Subcutaneous abdominal adipose tissue (tissue), 5 donors: ENCODE data around the gene LRRIQ3.
"Not testable (repeated sequence)": the region's sequence is repeated elsewhere in the genome, so short reads cannot be mapped to it uniquely, and the experiment has no call there.

ENCODE experiments used
- H3K27ac ChIP-seq: one replicate; pipeline ENCODE4 v1.7.0; 2013; ENCODE audit warnings: low read depth, mild to moderate bottlenecking, inconsistent platforms, low read length, moderate library complexity
- H3K27me3 ChIP-seq, 5 donors: one replicate each; pipeline ENCODE4 v1.7.0; 2013; ENCODE audit warnings: low read length in 5 of 5, inconsistent platforms in 1 of 5; ENCODE audit not compliant: control insufficient read depth in 5 of 5, insufficient read depth in 4 of 5
- H3K36me3 ChIP-seq, 5 donors: one replicate each; pipeline ENCODE4 v1.7.0; 2013; ENCODE audit warnings: low read length in 5 of 5; ENCODE audit not compliant: control insufficient read depth in 5 of 5, insufficient read depth in 5 of 5
- H3K4me1 ChIP-seq, 5 donors: one replicate each; pipeline ENCODE4 v1.7.0; 2013; ENCODE audit warnings: low read length in 5 of 5, mild to moderate bottlenecking in 3 of 5, moderate library complexity in 1 of 5; ENCODE audit not compliant: control insufficient read depth in 5 of 5, insufficient read depth in 5 of 5
- H3K4me3 ChIP-seq, 5 donors: one replicate each; pipeline ENCODE4 v1.7.0; 2013; ENCODE audit warnings: low read length in 5 of 5, low read depth in 1 of 5
- H3K9ac ChIP-seq, 5 donors: one replicate each; pipeline ENCODE4 v1.7.0; 2013; ENCODE audit warnings: low read length in 5 of 5, mild to moderate bottlenecking in 4 of 5, moderate library complexity in 3 of 5
- H3K9me3 ChIP-seq, 5 donors: one replicate each; pipeline ENCODE4 v1.7.0; 2013; ENCODE audit warnings: low read length in 5 of 5; ENCODE audit not compliant: control insufficient read depth in 5 of 5
- donor health status: healthy.
- donor health status: healthy.
- donor health status: healthy.
- donor health status: healthy.
- donor health status: healthy.

The LRRIQ3 gene

GRCh38 chr1:74205266-74205665 is 7.3 kb upstream of the LRRIQ3 start:
- Histone ChIP-seq H3K9ac (no peak overlapping the region), H3K27me3 (no peaks in the 10 kb centered on the region), H3K4me3 (no peak overlapping the region), H3K4me1 (no peaks in the 10 kb centered on the region), H3K36me3 (peaks cover 21 to 40% (median 33%) of the 10 kb centered on the region in 5 donors), H3K27ac (no peak overlapping the region), H3K9me3 (no peaks in the 10 kb centered on the region)

GRCh38 chr1:74199504-74199903 is 1.5 kb upstream of the LRRIQ3 start:
- H3K9me3 ChIP-seq: no peaks in the 10 kb centered on the region
- peaks cover 9 to 25% (median 15%) of the 10 kb centered on the region in 5 donors for H3K36me3 ChIP-seq
- peaks cover 3 to 21% (median 14%) of the 10 kb centered on the region in 5 donors for H3K4me1 ChIP-seq
- H3K9ac ChIP-seq: no peak overlapping the region
- no peak overlapping the region for H3K27ac ChIP-seq
- no peaks in the 10 kb centered on the region for H3K27me3 ChIP-seq
- H3K4me3 ChIP-seq: peak overlapping the region in 3 of 5 donors; percentile 94 to 99 (median 97)

DNA sequence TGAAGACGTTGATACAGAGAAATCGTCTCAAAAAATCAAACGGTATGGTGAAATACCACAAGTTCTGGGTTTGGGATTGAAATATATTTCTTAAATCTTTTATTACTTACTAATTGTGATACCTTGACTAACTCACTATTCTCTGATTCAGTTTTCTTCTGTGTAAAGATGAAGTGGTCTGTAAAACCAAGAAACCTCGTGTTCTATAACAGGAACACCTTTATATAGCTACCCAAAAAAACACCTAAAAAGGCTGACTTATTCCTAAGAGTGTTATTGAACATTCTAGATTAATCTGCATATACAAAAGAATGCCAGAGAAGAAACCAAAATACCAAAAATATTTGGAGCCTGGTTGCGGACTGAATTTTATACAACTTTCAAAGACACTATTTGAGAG is 721 bp downstream of the LRRIQ3 start:
- Histone ChIP-seq H3K4me1 (peaks cover 3 to 21% (median 14%) of the 10 kb centered on the region in 5 donors), H3K9ac (peak overlapping the region in 2 of 5 donors; percentile 74 to 78), H3K9me3 (no peaks in the 10 kb centered on the region), H3K27me3 (no peaks in the 10 kb centered on the region), H3K4me3 (peak overlapping the region; percentile 88 to 99 (median 97)), H3K27ac (peak overlapping the region; percentile 66), H3K36me3 (peaks cover 4 to 13% (median 6%) of the 10 kb centered on the region in 5 donors)

GRCh38 chr1:74195339-74195738 is 2.6 kb downstream of the LRRIQ3 start:
- Histone ChIP-seq H3K9me3 (no peaks in the 10 kb centered on the region), H3K27me3 (no peaks in the 10 kb centered on the region), H3K27ac (no peak overlapping the region)

DNA sequence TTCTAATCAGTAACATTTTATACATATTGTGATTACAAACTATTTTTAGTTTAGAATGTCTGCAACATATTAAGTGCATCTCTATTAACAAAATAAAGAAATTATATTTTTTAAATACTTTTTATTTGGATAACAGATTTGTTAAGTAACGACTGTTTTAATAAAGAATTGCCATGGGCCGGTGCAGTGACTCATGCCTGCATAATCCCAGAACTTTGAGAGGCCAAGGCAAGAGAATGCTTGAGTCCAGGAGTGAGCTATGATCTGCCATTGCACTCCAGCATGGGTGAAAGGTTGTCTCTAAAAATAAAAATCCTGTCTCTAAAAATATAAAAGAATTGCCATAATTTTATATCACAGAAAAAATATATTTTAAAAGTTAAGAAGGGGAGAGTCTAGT is 4.1 kb downstream of the LRRIQ3 start:
- Histone ChIP-seq H3K27me3 (no peaks in the 10 kb centered on the region), H3K36me3 (no peaks in the 10 kb centered on the region), H3K27ac (no peak overlapping the region), H3K4me3 (no peak overlapping the region), H3K9ac (no peak overlapping the region), H3K9me3 (no peaks in the 10 kb centered on the region), H3K4me1 (peaks cover under 1 to 11% (median 4%) of the 10 kb centered on the region in 5 donors)

More at GRCh38 chr1:74195339-74195738, 2.6 kb downstream of the LRRIQ3 start:
- H3K36me3 ChIP-seq: peaks cover 0 to 6% (median 4%) of the 10 kb centered on the region in 5 donors
- H3K4me3 ChIP-seq: no peak overlapping the region
- H3K9ac ChIP-seq: no peak overlapping the region
- peaks cover 3 to 21% (median 14%) of the 10 kb centered on the region in 5 donors for H3K4me1 ChIP-seq

DNA sequence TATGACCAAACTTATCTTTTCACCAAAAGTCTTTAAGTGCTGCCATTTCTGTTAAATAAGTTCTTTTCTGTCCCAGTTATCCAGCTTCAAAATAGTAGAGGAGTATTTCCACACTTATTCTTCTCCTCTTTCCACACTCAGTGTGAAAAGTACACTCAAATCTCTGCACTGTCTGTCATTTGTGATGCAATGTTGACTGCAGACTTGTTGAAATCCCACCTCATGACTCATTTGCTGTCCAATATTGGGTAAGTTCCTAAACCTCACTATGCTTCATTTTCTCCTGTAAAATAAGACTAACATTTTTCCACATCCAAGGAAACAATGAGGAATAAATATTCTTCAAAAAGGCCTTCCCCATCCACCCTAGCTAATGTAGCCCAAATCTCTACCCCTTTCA is 17.5 kb downstream of the LRRIQ3 start:
- H3K4me1 ChIP-seq: peaks cover 0 to 3% (median 0%) of the 10 kb centered on the region in 5 donors
- peaks cover 0 to 3% (median under 1%) of the 10 kb centered on the region in 5 donors for H3K9me3 ChIP-seq
- no peak overlapping the region for H3K9ac ChIP-seq
- no peak overlapping the region for H3K4me3 ChIP-seq
- H3K36me3 ChIP-seq: no peaks in the 10 kb centered on the region
- no peaks in the 10 kb centered on the region for H3K27me3 ChIP-seq
- H3K27ac ChIP-seq: no peak overlapping the region

- H3K9ac ChIP-seq, H3K4me1 ChIP-seq, H3K36me3 ChIP-seq, H3K27me3 ChIP-seq, H3K4me3 ChIP-seq, H3K27ac ChIP-seq: not testable (repeated sequence)
- H3K9me3 ChIP-seq: peaks cover 9 to 24% (median 13%) of the 10 kb centered on the region in 5 donors
These were observed 23.6 kb downstream of the LRRIQ3 start for GRCh38 chr1:74174423-74174822.

DNA sequence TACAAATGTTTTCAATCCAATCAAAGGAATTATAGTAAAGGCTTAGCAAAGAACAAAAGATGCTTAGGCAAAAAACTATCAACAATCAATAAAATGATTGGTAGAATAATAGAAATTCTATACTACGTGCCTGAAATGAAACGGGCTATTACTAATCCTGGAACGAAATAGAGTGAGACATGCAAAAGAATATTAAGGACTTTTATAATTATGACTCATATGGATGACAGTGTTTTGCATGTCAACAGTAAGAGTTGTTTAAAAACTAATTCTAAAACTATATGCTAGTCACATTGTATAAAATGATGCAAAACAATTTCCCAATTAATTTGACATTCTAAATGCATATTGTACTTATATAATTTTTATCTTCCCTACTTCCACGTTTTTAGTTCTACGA is 35.6 kb downstream of the LRRIQ3 start:
- no peak overlapping the region for H3K27ac ChIP-seq
- H3K9ac ChIP-seq: no peak overlapping the region
- H3K4me1 ChIP-seq: peaks cover 0 to under 1% (median 0%) of the 10 kb centered on the region in 5 donors
- H3K9me3 ChIP-seq: no peaks in the 10 kb centered on the region
- H3K4me3 ChIP-seq: no peak overlapping the region
- H3K36me3 ChIP-seq: no peaks in the 10 kb centered on the region
- no peaks in the 10 kb centered on the region for H3K27me3 ChIP-seq

- Histone ChIP-seq H3K9ac (no peak overlapping the region), H3K36me3 (no peaks in the 10 kb centered on the region), H3K27ac (no peak overlapping the region), H3K27me3 (no peaks in the 10 kb centered on the region), H3K4me3 (no peak overlapping the region), H3K9me3 (no peaks in the 10 kb centered on the region), H3K4me1 (peaks cover 0 to 8% (median 0%) of the 10 kb centered on the region in 5 donors)
These were observed 36.5 kb downstream of the LRRIQ3 start for GRCh38 chr1:74161497-74161896.

GRCh38 chr1:74160046-74160445 is 37.9 kb downstream of the LRRIQ3 start:
- Histone ChIP-seq H3K27me3 (no peaks in the 10 kb centered on the region), H3K4me1 (peaks cover 0 to 8% (median 0%) of the 10 kb centered on the region in 5 donors), H3K36me3 (no peaks in the 10 kb centered on the region), H3K9me3 (no peaks in the 10 kb centered on the region), H3K9ac (no peak overlapping the region), H3K27ac (no peak overlapping the region), H3K4me3 (no peak overlapping the region)
